22Rv1 (cell line): ENCODE data around the gene RABGAP1.

Experiments used
- ZFX ChIP-seq: fragments of 450-650 bp; IDR thresholded peaks from 2 replicates; pipeline ENCODE4 v1.6.1; 2017; ENCODE audit warnings: antibody characterized with exemption, borderline replicate concordance
- TF ChIP-seq, protein P1 (sequence below): fragments of 450-650 bp; IDR thresholded peaks from 2 replicates; pipeline ENCODE4 v1.5.1; 2017; ENCODE audit warnings: mild to moderate bottlenecking

DNA sequence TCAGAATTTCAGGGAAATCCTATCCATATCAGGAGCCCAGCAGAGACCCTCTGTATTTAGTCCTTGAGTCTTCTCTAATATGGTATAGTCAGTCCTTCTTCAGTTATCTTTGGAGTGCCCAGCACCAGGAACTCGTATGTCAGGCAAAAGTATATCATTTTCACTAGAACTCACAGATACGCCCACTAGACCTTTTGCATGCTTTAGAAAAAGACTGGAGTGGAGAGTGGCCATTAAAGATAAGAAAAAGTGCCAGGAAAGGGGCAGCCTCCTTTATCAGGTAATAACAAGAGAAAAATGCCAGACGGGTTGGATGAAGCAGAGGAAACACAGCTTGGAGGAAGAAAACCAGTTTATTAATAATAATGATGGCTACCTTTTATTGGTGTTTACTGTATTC lies 156.2 kb downstream of the RABGAP1 start:
- TF ChIP-seq, protein P1, sequence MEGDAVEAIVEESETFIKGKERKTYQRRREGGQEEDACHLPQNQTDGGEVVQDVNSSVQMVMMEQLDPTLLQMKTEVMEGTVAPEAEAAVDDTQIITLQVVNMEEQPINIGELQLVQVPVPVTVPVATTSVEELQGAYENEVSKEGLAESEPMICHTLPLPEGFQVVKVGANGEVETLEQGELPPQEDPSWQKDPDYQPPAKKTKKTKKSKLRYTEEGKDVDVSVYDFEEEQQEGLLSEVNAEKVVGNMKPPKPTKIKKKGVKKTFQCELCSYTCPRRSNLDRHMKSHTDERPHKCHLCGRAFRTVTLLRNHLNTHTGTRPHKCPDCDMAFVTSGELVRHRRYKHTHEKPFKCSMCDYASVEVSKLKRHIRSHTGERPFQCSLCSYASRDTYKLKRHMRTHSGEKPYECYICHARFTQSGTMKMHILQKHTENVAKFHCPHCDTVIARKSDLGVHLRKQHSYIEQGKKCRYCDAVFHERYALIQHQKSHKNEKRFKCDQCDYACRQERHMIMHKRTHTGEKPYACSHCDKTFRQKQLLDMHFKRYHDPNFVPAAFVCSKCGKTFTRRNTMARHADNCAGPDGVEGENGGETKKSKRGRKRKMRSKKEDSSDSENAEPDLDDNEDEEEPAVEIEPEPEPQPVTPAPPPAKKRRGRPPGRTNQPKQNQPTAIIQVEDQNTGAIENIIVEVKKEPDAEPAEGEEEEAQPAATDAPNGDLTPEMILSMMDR, result no peak
- no peak for TF ChIP-seq ZFX
